GM12874 (cell line): ENCODE results near the gene PALLD.

Experiments
- TF ChIP-seq, protein P1 (sequence below): IDR thresholded peaks from 2 replicates; pipeline ENCODE4 v1.5.1; 2011; ENCODE audit warnings: low read depth, mild to moderate bottlenecking, control low read depth, low read length, moderate library complexity; ENCODE audit not compliant: insufficient read depth

Gene PALLD

DNA sequence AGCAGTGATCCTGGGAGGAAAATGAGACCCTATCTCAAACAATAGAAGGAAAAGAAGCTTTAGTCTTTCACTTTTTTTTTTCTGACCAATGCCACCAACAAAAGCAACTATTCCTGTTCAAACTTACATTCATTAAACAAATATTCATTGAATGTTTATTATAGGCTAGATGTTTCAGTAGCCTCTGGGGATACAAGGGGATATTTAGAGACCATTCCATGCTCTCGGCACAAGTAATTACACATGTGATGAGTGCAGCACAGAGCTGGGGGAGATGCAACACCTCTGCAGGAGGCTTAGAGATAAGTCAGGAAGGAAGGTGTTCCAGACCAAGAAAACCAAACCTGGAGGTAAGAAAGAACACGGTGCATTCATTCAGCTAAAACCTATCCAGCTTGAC lies 68.3 kb downstream of the PALLD start:
- TF ChIP-seq, protein P1, sequence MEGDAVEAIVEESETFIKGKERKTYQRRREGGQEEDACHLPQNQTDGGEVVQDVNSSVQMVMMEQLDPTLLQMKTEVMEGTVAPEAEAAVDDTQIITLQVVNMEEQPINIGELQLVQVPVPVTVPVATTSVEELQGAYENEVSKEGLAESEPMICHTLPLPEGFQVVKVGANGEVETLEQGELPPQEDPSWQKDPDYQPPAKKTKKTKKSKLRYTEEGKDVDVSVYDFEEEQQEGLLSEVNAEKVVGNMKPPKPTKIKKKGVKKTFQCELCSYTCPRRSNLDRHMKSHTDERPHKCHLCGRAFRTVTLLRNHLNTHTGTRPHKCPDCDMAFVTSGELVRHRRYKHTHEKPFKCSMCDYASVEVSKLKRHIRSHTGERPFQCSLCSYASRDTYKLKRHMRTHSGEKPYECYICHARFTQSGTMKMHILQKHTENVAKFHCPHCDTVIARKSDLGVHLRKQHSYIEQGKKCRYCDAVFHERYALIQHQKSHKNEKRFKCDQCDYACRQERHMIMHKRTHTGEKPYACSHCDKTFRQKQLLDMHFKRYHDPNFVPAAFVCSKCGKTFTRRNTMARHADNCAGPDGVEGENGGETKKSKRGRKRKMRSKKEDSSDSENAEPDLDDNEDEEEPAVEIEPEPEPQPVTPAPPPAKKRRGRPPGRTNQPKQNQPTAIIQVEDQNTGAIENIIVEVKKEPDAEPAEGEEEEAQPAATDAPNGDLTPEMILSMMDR: no peak

DNA sequence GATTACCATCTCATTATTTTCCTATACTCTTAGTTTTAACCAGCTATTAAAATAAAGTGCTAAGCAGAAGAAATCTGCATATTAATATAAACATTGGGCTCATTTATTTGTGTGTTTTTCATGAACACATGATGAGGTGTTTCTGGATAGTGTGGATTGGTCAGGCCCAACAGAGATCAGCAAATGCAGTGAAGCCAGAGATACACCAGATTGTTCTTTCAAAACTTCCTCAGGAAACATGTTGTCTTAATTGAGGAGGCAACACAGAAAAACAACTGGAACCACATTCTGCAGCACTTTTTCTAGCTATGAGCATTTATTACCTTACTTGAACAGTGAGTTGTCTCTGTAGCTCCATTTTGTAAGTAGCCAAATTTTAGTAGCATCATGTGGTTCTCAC lies 69.9 kb downstream of the PALLD start:
- TF ChIP-seq, protein P1: no peak

DNA sequence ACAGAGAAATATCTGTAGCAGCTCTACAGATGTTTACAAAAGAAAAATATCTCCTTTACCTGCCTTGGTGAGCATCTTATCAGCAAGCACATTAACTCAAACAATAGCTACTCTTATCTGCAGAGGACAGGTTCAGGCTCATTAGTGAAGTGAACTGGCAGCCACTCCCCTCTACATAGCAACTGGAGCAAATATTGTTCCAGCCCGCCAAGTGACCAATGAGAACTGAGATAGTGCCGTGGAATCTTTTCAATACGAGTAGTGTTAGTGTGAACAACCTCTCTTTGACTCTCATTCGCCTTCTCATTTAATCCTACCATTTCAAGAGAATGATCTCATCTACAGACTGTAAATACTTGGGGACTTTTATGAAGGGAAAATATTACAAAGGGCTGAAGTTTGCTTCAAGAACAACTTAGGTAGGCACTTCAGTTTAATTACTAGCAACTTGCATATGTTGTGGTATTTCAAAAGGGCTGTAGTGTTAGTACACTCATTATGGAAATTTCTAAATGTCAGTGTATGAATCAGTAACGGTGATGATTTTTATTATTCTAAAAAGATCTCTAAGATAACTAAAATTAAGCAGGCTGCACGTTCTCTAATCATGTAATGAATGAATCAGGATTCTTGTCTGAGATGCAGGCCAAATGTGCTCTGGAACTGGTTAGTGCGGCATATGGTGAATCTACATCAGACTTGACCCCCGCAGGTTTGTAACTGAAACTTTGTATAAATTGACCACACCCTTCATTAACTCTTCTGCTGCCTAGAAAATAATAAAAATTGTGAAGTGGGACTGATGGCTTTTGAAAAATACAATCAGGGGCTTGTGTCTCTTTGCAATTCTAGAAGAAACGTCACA lies 72.4 kb downstream of the PALLD start:
- TF ChIP-seq, protein P1: no peak

DNA sequence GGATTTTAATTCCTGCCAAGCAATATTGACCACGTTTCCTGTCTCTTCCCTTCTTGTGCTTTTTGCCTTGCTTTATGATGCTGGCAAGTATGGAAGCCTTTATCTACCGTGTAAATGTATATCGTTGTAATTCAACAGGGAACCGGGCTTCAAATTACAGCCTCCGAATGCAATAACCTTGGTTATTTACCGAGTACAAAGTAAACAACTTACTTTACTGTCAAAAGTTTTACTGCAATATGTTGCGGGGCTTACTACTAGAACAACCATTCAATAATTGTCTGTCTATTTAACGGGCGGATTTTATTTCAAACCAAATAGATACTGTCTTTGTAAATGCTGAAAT lies 73.1 kb downstream of the PALLD start:
- TF ChIP-seq, protein P1: no peak

DNA sequence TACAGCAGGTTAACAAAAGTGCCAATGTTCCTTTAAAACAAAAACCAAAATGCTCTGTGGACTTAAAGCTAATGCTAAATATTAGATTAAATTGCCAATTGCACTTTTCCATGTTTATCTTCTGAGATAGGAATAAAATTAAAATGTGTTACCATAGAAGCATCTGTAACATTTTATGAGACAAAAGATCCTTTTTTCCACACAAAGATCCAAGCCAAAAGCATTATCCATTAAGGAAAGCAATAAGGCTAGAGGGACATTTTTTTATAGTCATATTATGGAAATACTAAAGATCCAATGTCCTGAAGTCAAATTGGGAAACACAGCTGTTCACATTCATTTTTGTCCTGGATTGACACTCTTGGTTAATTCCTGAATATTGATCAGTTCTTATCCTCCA lies 73.6 kb downstream of the PALLD start:
- TF ChIP-seq, protein P1: no peak

DNA sequence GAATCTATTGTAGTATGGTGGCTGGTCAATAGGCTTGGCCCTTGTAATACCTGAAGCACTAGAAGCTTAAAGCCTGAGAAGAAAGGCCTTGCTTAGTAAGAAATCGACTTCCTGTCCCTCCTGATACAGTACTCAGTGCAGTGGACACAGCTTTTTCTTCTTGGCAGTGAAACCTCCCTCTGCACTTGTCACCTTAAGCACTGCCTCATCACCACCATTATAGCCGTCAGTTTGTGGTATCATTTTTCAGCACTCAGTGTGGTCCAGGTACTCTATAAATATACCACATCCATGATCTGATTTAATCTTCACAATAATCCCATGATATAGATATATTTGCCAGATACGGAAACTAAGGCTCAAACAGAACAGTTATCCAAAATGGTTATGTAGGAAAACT lies 75.2 kb downstream of the PALLD start:
- TF ChIP-seq, protein P1: no peak

DNA sequence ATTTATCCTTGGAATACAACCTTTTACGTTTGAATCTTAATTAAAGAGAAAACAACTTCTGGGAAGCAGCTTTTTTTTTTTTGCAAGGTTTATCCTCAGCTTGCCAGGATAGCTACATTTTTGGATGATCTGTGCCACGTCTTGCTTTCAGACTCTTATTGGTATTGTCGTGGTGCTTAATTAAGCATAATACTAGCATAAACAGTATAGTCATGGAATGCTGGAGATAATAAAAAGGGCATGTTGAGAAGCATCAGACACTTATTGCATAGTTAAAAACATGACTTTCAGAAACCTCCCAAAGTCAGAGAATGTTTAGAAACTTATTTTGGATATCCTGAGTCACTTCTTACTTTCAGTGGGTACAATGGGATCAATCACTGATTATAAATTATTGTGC lies 77.0 kb downstream of the PALLD start:
- TF ChIP-seq, protein P1: no peak
